NOMO-1 treated with dmso at 0.1 percent for 144 hours (cell line): ENCODE data around the gene TRAPPC14.
"Not testable (repeated sequence)": the region's sequence is repeated elsewhere in the genome, so short reads cannot be mapped to it uniquely, and the experiment has no call there.

ENCODE experiments used
- DNase-seq: peaks from one replicate; lab custom pipeline; 2025; ENCODE audit not compliant: unreplicated experiment; lab: John Stamatoyannopoulos, UW

Gene TRAPPC14

DNA sequence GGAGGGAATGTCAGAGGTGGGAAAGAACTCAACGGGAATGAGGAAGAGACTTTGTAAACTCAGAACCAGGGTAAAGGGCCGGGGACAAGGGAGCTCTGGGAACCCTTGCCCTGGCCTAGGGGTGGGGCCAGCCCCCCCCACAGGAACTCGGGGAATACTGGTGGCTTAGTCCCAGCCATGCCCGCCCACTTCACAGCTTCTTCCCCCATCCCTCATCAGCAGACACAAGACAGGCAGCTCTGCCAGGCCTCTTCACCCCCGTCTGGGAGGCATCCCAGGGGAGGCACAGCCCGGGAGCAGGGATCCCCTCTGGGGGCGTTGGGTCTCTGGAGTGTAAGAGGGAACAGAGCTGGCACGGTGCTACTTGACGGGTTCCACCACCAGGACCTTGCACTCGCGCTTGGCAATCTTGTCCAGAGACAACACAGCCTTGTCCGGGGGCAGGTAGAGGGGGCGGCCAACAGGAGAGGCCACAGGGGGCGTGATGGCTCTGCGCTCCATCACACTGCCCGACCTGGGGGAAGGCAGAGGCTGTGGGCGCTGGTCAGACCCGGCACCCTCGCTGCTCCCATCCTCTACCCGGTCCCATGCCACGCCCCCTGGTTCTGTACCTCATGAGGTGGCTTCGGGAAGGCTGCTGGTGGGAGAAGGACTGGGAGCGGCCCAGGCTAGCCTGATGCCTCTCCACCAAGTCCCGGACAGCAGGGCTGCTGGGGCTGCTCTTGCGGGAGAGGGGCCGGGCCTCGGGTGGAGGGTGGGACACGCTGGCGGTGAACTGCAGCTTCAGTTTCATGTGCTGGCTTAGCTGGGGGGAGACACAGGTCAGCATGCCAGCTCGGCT, 3.7 kb downstream of the TRAPPC14 start:
- no peak for DNase-seq

DNA sequence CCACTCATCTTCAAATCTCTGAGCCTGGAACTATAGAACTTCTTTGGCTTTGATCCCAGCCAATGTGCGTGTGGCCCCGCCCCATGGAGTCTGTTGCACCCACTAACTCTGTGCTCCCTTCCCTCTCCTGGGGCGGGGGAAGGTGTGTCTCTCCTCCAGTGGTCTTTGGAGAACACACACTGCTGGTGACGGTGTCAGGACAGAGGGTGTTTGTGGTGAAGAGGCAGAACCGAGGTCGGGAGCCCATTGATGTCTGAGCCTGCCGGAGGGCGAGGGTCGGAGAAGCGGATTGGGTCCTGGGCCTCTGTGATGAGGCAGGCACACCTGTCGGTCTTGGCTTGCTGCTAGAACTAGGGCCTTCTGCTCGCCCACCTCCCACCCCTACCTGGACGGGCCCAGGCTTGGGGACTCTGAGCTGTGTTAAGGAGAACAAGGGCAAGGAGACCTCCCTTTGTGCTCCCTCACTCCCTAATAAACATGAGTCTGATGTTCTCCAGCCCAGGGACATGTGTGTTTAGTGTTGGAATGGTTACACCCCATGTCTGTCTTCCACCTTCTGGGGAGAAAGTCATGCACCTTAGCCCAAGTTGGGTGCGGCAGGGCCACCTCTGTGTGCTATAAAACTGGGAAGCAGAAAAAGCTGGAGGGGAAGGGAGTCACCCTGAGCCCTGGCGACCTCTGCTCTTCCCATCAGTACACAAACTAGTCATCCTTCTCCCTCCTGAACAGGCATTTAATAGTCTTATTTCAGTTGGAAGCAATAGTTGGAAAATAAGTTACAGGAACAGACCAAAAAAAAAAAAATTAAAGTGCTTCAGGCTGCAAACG, 4.6 kb downstream of the TRAPPC14 start:
- no peak for DNase-seq

DNA sequence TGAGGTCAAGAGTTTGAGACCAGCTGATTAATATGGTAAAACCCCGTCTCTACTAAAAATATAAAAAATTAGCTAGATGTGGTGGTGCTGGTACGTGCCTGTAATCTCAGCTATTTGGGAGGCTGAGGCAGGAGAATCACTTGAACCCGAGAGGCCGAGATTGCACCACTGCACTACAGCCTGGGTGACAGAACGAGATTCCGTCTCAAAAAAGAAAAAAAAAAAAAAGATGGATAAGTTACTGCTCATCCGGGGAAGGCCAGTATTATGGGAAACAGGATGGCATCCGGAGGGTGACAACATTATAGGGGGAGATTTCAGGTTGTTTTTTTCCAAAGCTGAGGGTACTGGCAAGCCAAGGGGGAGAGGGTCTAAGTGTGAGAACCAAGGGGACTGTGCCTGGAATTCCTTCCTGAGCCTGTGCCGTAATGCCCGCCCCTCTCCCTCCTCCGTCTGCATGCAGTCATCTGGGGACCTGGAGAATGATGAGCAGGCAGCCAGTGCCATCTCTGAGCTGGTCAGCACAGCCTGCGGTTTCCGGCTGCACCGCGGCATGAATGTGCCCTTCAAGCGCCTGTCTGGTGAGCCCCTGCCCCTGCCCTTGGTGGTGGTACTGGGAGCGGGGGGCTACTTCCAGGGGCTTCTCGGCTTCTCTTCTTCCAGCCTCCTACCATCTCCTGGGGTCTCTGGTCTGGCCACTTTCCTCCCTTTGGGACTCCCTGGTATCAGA, 5.4 kb downstream of the TRAPPC14 start:
- DNase-seq = no peak

DNA sequence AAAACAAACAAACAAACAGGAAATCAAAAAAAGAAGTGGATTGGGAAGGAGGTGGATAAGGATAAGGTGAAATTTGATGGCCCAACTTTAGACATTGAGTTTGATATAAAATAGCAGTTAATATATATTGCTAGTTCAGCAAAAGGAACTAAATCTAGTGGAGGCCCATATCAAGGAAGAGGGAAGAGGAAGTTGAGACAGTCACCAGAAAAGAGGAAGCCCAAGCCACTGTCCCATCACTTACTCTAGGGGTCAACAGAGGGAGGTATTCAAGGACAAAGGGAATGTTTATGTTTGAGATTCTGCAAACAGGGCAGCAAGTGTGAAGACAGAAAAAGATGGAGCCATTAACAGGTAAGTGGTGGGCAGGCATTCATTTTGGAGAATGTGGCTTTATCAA, 6.1 kb downstream of the TRAPPC14 start:
- DNase-seq = peak; percentile 94

DNA sequence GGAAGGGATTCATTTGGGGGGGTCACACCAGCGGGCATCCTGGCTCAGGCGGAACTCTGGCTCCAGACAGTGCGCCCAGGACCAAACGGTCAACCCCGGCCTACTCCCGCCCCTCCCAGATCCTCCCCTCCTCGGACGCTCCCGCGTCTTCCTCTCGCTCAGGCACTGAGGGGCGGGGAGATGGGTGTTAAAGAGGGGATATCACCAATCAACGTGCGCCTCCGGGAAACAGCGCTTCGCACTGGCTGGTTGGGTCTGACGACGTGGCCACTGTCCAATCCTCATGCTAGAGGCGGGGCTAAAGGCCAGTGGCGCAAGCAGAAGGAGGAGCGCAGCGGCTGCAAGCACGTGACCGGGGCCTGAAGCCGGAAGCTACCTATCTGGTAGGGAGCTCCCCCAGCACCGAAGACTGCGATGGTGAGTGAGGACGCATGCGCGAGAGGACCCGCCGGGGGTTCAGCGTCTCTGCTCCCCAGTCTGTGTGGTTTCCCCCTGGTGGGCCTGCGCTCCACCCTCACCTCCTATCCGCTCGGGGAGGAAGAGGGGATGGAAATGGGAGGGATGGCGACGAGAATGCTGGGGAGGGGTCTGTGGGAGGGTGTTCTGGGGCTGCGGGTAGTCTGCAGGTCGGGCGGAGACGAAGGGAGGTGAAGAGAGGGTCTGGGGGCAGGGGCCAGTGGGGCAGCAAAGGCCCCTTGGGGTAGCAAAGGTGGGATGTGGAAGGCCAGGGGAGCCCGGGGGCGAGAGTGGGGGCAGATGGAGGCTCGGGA, 9.8 kb downstream of the TRAPPC14 start, which contains the start of gene LAMTOR4:
LAMTOR4 (plus strand) TSS at position 360 of the 770 bp plus-strand sequence; CDS start at position 415, 55 bp downstream.
- peak; percentile 100 for DNase-seq

DNA sequence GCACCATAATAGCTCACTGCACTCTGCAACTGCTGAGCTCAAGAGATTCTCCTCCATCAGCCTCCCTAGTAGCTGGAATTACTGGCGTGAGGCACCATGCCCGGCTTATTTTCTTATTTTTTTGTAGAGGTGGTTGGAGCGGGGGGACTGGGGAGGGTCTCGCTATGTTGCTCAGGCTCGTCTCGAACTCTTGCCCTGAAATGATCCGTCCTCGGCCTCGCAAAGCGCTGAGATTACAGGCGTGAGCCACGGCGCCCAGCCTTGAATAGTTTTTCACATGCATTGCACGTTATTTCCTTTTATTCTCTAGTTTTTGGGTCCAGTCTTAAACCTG, 10.3 kb downstream of the TRAPPC14 start:
- DNase-seq = no peak

DNA sequence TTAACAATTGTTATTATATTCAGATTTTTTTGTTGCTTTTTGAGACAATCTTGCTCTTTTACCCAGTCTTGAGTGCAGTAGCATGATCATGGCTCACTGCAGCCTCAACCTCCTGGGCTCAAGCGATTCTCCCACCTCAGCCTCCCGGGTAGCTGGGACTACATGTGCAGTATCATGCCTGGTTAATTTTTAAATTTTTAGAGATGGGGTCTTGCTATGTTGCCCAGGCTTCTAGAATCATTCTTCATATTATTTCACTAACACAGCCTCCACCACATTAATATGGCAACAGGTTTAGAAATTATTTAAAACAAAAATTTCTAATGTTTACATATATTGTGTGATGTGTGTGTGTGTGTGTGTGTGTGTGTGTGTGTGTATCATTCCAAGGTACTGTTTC, 11.2 kb downstream of the TRAPPC14 start:
- DNase-seq = no peak

DNA sequence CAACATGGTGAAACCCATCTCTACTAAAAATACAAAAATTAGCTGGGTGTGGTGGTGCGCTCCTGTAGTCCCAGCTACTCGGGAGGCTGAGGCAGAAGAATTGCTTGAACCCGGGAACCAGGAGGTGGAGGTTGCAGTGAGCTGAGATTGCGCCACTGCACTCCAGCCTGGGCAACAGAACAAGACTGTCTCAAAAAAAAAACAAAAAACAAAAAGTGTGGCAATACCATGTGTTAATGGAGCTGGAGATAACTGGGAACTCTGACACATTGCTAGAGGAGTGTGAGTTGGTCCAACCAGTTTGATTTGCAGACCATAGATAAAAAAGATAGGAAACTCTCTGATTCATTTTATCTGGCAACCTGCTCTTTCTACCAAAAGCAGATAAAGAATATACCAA, 12.2 kb downstream of the TRAPPC14 start:
- DNase-seq = not testable (repeated sequence)

DNA sequence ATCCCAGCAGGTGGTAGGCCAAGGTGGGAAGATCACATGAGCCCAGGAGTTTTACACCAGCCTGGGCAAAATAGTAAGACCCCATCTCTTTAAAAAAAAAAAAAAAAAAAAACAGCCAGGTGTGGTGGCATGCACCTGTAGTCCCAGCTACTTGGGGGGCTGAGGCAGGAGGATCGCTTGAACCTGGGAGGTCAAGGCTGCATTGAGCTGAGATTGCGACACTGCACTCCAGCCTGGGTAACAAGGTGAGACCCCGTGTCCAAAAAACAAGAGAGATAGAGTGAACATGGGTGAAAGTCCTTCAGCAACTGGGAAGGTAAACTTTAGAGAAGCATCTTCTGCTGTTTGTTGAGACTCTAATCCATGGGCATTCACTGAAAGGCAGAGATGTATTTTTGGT, 16.1 kb downstream of the TRAPPC14 start:
- DNase-seq = no peak

DNA sequence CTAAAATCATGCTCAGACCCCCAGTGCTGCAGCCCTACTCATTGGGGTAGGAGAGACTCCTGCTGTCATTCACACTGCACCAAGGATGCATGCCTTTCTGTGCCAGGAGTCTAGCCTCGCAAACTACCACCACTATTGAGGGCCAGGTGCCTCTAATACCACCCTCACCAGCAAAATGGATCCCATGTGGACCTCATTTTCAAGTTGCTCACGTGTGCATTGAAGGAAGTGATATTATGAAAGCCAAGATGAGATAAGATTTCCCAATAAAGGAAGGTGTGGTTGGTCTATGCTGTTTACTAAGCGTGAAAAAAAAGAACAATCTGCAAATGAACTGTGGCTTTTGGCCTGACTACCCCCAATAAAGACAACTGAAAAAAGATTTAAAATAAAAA, 17.0 kb downstream of the TRAPPC14 start:
- DNase-seq = peak; percentile 75

DNA sequence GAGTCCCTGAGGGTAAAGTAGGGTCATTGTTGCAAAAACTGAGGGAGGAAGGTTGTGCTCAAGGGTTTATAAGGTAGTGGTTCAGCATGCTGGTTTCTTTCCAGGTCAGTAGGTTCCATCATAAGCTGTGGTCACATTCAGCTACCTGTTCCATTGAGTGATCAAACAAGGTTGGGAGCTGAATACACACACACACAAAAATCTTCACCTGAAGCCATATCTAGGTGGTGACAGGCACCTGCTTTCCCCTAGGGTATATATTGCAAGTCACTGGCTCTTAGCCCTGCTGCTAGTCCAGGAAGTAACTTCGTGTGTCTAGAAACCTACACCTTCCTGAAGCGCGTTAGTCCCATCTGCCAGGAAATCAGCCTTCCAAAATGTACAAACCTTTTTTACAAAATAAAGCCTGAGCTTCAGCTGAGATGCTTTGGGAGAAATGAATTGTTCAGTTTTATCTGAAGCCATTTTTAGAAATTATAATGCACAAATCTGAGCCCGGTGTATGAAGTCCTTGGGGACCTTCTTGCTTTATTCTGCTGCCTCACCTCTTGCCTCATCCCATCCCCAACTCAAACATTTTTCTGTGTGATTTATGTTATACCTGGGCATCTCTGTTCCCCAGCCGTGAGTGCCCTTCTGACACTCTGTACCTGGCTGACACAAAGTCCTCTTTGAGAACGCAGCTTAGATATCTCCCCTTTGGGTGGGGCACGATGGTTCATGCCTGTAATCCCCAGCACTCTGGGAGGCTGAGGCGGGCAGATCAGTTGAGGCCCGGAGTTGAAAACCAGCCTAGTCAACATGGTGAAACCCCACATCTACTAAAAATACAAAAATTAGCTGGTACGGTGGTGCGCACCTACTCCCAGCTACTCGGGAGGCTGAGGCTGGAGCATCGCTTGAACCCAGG, 20.4 kb downstream of the TRAPPC14 start:
- no peak for DNase-seq

DNA sequence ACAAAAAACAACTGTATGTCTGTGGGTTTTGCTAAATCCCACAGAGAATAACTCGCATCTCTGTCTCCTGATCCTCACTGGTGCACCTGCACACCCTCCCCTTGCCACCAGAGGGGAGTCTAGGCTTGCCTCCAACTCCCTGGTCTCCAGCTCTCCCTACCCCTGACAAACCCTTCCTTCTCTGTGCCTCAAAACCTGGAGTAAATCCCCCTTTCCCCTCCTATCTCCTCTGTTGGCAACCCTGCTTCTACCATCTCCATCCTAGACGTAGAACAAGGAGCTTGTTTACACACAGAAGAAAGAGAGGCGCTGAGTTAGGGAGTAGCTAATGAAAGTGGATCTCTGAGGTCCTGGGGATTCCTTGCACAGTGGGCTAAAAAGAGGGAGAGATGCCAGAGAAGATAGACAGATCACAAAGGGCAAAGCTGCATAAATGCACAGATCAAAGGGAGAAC, 25.8 kb downstream of the TRAPPC14 start:
- peak; percentile 74 for DNase-seq

DNA sequence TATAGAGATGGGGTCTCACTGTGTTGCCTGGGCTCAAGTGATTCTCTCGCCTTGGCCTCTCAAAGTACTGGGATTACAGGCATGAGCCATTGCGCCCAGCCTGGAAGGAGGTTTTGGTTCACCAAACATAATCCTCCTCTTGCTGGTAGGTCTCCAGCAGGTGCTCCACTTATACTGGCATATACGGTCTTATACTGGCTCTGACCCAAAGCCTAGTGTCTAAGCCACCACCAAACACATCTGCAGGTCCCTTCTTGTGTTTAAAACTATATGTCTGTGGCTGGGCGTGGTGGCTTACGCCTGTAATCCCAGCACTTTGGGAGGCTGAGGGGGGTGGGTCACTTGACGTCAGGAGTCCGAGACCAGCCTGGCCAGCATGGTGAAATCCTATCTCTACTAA, 26.4 kb downstream of the TRAPPC14 start:
- DNase-seq = no peak

DNA sequence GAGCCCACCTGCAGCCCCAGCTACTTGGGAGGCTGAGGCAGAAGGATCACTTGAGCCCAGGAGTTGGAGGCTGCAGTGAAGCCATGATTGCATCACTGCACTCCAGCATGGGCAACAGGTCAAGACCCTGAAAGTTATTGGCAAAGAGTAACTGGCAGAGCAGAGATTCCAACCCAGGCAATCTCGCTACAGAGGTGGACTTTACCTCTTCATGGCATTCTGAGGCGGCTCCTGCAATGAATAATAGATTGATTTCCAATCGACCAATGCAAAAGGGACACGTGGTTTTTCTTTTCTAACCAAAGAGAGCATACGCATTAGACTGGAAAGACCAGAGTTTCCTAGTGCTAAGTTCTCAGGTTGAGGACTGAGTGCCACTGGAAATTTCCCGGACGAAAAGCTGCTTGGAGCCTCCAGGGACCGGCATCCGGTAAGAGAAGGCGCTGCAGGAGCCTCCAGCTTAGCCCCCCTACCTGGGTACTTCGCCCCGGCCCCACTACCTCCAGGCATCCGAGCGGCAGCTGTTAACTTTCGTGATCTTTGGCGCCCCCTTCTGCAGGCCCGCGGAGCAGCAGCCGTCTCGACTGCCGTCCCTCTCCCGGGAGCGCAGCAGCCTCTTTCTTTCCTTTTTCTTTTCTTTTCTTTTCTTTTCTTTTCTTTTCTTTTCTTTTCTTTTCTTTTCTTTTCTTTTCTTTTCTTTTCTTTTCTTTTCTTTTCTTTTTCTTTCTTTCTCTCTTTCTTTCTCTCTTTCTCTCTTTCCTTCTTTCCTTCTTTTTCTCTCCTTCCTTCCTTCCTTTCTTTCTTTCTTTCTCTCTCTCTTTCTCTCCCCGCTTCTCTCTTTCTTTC, 27.7 kb downstream of the TRAPPC14 start:
- DNase-seq = peak; percentile 73

DNA sequence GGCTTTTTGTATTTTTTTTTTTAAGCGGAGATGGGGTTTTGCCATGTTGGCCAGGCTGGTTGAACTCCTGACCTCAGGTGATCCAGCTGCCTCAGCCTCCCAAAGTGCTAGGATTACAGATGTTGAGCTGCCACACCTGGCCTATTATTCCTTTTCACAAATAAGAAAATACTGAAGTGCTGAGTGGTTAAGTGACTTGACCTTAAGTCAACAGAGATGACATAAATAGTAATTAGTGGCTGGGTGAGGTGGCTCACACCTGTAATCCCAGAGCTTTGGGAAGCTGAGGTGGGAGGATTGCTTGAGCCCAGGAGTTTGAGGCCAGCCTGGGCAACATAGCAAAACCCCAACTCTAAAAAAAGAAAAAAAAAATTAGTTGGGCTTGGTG, 28.3 kb downstream of the TRAPPC14 start:
- DNase-seq = not testable (repeated sequence)

DNA sequence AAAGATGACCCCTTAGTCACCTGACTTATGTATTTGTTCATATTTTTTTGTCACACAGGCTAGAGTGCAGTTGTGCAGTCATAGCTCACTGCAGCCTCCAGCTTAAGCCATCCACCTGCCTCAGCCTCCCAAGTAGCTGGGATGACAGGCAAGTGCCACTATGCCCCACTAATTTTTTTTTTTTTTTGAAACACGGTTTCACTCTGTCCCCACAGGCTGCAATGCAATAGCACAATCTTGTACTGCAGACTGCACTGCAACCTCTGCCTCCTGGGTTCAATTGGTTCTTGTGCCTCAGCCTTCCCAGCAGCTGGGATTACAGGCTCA, 29.9 kb downstream of the TRAPPC14 start:
- no peak for DNase-seq

DNA sequence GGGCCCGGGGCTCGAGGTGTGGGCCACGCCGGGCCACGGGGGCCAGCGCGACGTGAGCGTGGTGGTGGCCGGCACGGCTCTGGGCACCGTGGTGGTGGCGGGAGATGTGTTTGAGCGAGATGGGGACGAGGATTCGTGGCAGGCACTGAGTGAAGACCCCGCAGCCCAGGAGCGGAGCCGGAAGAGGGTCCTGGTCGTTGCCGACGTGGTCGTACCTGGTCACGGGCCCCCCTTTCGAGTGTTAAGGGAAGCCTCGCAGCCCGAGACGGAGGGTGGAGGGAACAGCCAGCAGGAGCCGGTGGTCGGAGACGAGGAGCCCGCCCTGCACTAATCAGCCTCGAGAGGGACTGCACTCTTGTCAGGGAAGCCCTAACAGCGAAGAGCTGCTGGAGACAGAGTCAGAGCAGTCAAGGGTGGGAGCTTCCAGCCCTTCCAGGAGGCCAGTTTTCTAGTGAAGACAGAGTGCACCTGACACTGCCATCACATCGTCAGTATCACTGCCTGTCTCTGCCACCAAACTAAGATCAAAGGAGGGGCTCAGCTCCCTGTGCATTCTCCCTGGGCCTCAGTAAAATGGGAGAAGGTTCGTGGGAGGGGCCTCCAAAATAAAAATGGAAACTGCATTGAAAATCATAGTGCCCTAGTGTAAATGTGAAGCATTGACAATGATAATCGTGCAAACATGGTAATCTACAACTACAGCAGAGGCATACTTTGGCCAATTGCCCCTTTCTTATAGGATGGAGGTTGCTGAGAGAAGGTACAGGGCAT, 30.5 kb downstream of the TRAPPC14 start:
- peak; percentile 21 for DNase-seq
